Measurements from ENCODE around the gene EGFL6. TPM values are rescaled to one million over a fixed set of nuclear protein-coding genes. Genes with fewer than 3 reads are reported as not detected.

EGFL6 gene
- total and polyA plus RNA-seq, 10 of the 15 experiments (the other 5 are each of a cell fraction or from before 2014, with no cell fraction given), result 0.03 TPM; not detected in 9

DNA sequence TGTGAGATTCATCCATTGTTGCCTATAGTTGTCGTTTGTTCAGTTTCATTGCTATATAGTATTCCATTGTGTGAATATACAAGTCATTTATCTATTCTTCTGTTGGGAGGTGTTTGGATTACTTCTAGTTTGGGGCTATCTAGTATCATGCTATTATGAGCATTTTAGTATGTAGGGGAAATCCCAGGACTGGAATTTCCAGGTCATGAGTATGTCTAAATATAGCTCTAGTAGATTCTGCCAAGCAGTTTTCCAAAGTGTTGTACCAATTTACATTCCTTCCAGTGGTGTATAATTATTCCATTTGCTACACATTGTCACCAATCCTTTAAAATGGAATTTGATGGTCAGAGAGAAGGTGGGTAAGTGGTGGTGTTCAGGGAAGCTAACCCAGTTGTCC lies 30.1 kb downstream of the EGFL6 start (continued):
- TF ChIP-seq, protein P1, sequence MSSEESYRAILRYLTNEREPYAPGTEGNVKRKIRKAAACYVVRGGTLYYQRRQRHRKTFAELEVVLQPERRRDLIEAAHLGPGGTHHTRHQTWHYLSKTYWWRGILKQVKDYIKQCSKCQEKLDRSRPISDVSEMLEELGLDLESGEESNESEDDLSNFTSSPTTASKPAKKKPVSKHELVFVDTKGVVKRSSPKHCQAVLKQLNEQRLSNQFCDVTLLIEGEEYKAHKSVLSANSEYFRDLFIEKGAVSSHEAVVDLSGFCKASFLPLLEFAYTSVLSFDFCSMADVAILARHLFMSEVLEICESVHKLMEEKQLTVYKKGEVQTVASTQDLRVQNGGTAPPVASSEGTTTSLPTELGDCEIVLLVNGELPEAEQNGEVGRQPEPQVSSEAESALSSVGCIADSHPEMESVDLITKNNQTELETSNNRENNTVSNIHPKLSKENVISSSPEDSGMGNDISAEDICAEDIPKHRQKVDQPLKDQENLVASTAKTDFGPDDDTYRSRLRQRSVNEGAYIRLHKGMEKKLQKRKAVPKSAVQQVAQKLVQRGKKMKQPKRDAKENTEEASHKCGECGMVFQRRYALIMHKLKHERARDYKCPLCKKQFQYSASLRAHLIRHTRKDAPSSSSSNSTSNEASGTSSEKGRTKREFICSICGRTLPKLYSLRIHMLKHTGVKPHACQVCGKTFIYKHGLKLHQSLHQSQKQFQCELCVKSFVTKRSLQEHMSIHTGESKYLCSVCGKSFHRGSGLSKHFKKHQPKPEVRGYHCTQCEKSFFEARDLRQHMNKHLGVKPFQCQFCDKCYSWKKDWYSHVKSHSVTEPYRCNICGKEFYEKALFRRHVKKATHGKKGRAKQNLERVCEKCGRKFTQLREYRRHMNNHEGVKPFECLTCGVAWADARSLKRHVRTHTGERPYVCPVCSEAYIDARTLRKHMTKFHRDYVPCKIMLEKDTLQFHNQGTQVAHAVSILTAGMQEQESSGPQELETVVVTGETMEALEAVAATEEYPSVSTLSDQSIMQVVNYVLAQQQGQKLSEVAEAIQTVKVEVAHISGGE (CRISPR knock-in tag; IDR thresholded peaks at IDR 0.05), result no peak
- no peak for TF ChIP-seq HDAC6 (IDR thresholded peaks at IDR 0.05; ENCODE audit: unreplicated experiment)

DNA sequence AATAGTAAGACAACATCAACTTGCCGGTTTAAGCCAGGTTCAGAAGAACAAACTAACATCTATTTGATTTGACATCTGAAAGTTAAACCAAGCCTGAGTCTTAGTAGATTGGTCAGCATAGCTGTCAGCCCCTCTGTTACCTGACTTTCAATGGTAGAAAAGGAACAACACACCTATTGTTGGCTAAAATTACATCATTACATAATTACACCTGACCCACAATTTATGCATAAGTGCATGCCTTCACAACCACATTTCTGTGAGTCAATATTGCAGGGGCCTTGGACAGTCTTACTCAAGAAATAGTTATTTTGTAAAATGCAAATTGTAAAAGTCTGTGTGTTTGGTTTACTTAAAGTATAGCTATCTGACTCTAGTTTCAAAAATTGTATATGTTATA lies 36.2 kb downstream of the EGFL6 start:
- FAIRE-seq, result no peak
- Histone ChIP-seq H3K79me2 (ENCODE audit: control insufficient read depth, insufficient read depth, low read length) (no peaks in the 10 kb centered on the region), H4K20me1 (ENCODE audit: control insufficient read depth, insufficient read depth) (no peaks in the 10 kb centered on the region), H3K4me3 (no peak overlapping the region), H3K4me1 (ENCODE audit: control insufficient read depth, insufficient read depth, low read length) (no peaks in the 10 kb centered on the region), H3K27me3 (replicated peaks in 1 of 2; ENCODE audit: control insufficient read depth in 2 of 2, insufficient read depth in 2 of 2, low read length in 1 of 2) (no peaks in the 10 kb centered on the region; a peak in 2 of 4 replicates), H3K36me3 (ENCODE audit: control insufficient read depth in 2 of 2, insufficient read depth in 2 of 2, low read length in 1 of 2) (no peaks in the 10 kb centered on the region), H3K27ac (ENCODE audit: control insufficient read depth, insufficient read depth) (no peak overlapping the region), H3K4me2 (ENCODE audit: control insufficient read depth, insufficient read depth) (no peak overlapping the region), H3K9ac (ENCODE audit: control insufficient read depth, insufficient read depth, low read length) (no peak overlapping the region), H2AFZ (ENCODE audit: control insufficient read depth, low read depth, low read length) (no peak overlapping the region), H3K9me3 (replicated peaks; ENCODE audit: control insufficient read depth, insufficient read depth, low read length) (no peaks in the 10 kb centered on the region)
- no TSS peak for BruUV-seq (replicated peaks)
- ChIA-PET CTCF (interaction anchor here (0.5 to 2.0 kb wide), 6 partner anchors 12 to 246 kb away, joined by 3 to 5 read pairs (median 3); no protein-coding TSS in a partner anchor), SMC1A (ENCODE audit: uncharacterized antibody, unreplicated experiment) (interaction anchor here (0.9 to 1.0 kb wide), 2 partner anchors 41 to 82 kb away, joined by 3 to 4 read pairs; no protein-coding TSS in a partner anchor), RAD21 (ENCODE audit: unreplicated experiment) (no interaction called here), POLR2A (no interaction called here)
- 71% methylated on average over 1 of the region's 1 CpG for WGBS (ENCODE audit: insufficient coverage, insufficient replicate concordance, low lambda C conversion rate, missing lambda C conversion rate)
- DNase-seq (ENCODE audit: low read depth, low spot score), result no peak
- intact Hi-C loops (cut with micrococcal nuclease; ENCODE audit: unreplicated experiment), result no loop called here
- in situ Hi-C loops (cut with MboI), result no loop called here
- no peak for ATAC-seq
- TF ChIP-seq STAT3 (IDR thresholded peaks at IDR 0.05; ENCODE audit: low read depth, low read length) (no peak), MEF2B (IDR thresholded peaks at IDR 0.05; ENCODE audit: partially characterized antibody, poor library complexity, severe bottlenecking) (no peak), SMAD1 (IDR thresholded peaks at IDR 0.05; ENCODE audit: low read depth, partially characterized antibody) (no peak), BMI1 (IDR thresholded peaks at IDR 0.05; ENCODE audit: borderline replicate concordance) (no peak), SMARCA5 (IDR thresholded peaks at IDR 0.05) (no peak), KAT2A (conservative IDR thresholded peaks at IDR 0.05; ENCODE audit: control insufficient read depth, low read depth, low read length) (no peak), NFYA (IDR thresholded peaks at IDR 0.05; ENCODE audit: borderline replicate concordance, low read depth, low read length) (no peak), SMC3 (IDR thresholded peaks at IDR 0.05; ENCODE audit: borderline replicate concordance, low read length) (no peak), STAT1 (conservative IDR thresholded peaks at IDR 0.05) (no peak), HCFC1 (IDR thresholded peaks at IDR 0.05; ENCODE audit: low read length) (no peak), RB1 (IDR thresholded peaks at IDR 0.05; ENCODE audit: borderline replicate concordance) (no peak), NR2F1 (conservative IDR thresholded peaks at IDR 0.05) (no peak), MYC (IDR thresholded peaks at IDR 0.05; ENCODE audit: insufficient read depth, insufficient read length, insufficient replicate concordance, low read length, severe bottlenecking) (no peak)
- TF ChIP-seq, protein P2, sequence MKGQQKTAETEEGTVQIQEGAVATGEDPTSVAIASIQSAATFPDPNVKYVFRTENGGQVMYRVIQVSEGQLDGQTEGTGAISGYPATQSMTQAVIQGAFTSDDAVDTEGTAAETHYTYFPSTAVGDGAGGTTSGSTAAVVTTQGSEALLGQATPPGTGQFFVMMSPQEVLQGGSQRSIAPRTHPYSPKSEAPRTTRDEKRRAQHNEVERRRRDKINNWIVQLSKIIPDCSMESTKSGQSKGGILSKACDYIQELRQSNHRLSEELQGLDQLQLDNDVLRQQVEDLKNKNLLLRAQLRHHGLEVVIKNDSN (IDR thresholded peaks at IDR 0.05; ENCODE audit: borderline replicate concordance, extremely low read length, insufficient read depth, low read depth, low read length), result no peak
